ENCODE data around the gene PM20D1.
"Not testable (repeated sequence)": the region's sequence is repeated elsewhere in the genome, so short reads cannot be mapped to it uniquely, and the experiment has no call there.

The PM20D1 gene, protein sequence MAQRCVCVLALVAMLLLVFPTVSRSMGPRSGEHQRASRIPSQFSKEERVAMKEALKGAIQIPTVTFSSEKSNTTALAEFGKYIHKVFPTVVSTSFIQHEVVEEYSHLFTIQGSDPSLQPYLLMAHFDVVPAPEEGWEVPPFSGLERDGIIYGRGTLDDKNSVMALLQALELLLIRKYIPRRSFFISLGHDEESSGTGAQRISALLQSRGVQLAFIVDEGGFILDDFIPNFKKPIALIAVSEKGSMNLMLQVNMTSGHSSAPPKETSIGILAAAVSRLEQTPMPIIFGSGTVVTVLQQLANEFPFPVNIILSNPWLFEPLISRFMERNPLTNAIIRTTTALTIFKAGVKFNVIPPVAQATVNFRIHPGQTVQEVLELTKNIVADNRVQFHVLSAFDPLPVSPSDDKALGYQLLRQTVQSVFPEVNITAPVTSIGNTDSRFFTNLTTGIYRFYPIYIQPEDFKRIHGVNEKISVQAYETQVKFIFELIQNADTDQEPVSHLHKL

DNA sequence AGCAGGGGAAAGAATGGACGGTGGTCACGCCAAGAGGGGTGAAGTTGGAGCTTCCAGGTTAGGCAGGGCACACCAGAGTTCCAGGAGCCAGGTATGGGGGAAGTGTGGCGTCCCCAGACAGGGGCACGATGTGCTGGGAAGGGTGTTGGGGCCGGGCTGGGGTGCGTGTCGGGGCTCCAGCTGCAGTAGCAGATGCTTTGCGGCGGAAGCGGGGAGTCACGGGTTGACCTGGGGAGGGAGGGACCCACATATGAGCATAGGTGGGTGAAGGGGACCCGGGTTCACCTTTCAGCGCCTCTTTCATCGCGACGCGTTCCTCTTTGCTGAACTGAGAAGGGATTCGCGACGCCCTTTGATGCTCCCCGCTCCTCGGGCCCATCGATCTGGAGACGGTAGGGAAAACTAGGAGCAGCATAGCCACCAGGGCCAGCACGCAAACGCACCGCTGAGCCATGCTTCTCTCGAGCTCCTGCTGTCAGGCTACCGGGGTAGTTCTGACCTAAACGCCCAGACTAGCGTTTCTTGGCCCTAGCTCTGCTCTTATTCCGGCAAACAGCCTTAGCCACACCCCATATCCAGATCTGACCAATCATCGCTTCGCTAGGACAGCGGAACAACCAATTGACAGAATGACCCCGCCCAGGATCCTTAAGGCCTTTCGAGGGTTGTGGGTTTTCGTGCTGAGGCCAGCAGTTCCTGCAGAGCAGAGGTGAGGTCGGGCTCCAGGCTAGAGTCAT lies at the start of gene PM20D1:
Gene PM20D1, minus strand, starts transcription at position 514 of the 737 bp plus-strand sequence. Its CDS starts 60 bp downstream, at position 454.
- TF ChIP-seq ZFX (IDR thresholded peaks at IDR 0.05) = no peak
- TF ChIP-seq CTCF (conservative IDR thresholded peaks at IDR 0.05) = no peak
- H3K27ac ChIP-seq = no peak within 1 kb of the TSS

DNA sequence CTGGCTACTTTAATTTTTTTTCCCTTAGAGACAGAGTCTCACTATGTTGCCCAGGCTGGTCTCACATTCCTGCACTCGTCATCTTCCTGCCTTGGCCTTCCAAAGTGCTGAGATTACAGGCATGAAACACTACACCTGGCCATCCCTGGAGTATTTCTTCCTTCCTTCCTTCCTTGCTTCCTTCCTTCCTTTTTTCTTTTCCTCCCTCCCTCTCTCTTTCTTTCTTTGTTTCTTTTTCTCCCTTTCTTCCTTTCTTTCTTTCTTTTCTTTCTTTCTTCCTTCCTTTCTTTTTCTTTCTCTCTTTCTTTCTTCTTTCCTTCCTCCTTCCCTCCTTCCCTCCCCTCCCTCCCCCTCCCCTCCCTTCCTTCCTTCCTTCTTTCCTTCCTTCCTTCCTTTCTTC lies 46.4 kb upstream of the PM20D1 start:
- TF ChIP-seq ZFX (IDR thresholded peaks at IDR 0.05) (no peak), CTCF (conservative IDR thresholded peaks at IDR 0.05) (no peak)
- H3K27ac ChIP-seq = no peak overlapping the region

DNA sequence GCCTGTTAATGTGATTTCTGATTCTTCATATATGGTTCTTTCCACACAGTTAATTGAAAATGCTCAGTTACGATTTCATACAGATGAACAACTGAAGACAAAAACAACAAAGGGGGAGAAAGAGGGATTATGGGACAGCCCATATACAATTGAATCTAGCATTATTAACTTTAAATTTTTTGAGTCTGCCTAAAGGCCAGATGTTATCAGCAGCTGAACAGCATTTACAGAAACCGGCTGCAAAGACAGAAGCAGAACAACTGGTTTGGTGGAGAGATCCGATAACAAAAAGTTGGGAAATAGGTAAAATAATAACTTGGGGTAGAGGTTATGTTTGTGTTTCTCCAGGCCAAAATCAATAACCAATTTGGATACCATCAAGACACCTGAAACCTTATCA lies 44.2 kb upstream of the PM20D1 start:
- H3K27ac ChIP-seq = not testable (repeated sequence)

DNA sequence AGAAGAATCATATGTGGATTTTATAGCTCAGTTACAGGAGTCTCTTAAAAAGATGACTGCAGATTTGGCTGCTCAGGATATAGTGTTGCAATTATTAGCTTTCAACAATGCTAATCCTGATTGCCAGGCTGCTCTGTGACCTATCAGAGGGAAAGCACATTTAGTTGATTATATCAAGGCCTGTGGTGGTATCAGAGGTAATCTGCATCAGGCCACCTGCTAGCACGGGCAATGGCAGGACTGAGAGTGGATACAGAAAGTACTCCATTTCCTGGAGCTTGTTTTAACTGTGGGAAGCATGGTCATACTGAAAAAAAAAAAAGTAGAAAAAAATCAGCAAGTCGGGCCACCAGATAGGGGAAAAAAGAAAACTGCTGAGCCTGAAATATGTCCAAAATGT lies 42.2 kb upstream of the PM20D1 start:
- not testable (repeated sequence) for H3K27ac ChIP-seq

DNA sequence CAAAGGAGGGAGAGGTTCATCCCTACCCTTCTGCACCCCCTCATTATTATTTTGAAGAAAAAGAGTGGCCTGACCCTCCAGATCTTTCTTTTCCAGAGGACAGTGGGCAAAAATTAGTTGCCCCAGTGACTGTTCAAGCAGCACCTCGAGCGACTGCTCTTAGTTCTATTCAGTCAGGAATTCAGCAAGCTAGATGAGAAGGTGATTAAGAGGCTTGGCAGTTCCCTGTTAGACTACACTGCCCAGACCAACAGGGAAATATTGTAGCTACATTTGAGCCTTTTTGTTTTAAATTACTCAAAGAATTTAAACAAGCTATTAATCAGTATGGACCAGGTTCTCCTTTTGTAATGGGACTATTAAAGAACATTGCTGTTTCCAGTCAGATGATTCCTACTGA lies 41.5 kb upstream of the PM20D1 start:
- H3K27ac ChIP-seq = not testable (repeated sequence)

DNA sequence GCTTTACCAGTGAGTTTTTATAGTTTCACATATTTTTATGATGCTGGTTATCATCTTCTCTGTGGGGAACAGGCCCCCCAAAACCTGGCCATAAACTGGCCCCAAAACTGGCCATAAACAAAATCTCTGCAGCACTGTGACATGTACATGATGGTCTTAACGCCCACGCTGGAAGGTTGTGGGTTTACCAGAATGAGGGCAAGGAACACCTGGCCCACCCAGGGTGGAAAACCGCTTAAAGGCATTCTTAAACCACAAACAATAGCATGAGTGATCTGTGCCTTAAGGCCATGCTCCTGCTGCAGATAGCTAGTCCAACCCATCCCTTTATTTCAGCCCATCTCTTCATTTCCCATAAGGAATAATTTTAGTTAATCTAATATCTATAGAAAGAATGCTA lies 40.7 kb upstream of the PM20D1 start:
- H3K27ac ChIP-seq = not testable (repeated sequence)

DNA sequence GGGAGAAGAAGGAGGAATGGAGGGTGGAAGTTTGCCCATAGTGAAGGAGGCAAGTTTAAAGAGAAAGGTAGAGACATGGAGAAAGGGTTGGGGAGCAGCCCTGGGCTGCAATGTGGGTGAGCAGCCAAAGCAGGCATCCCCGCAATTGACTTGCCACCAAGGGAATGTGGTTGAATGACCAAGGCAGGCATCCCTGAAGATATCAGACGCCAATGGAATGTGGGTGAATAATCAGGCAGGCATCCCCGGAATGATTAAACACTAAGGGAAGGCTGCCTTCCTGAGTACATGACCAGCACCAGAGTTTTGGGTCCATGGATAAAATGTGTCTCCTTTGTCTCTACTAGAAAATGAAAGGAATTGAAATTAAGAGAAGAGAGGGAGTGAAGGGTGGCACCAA lies 39.8 kb upstream of the PM20D1 start:
- not testable (repeated sequence) for H3K27ac ChIP-seq

GRCh38 chr1:205889006-205889405 lies 39.1 kb upstream of the PM20D1 start:
- H3K27ac ChIP-seq = not testable (repeated sequence)

DNA sequence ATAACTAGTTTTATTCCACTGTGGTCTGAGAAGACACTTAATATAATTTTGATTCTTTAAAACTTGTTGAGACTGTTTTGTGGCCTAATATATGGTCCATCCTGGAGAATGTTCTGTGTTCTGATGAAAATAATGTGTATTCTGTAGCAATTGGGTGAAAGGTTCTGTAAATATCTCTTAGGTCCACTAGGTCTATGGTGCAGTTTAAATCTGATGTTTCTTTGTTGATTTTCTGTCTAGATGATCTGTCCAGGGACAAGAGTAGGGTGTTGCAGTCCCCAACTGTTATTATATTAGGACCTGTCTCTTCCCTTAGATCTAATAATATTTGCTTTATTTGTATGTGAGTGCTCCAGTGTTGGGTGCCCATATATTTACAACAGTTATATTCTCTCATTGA lies 33.9 kb upstream of the PM20D1 start:
- H3K27ac ChIP-seq = no peak overlapping the region
- TF ChIP-seq CTCF (conservative IDR thresholded peaks at IDR 0.05) (no peak), ZFX (IDR thresholded peaks at IDR 0.05) (no peak)

- TF ChIP-seq CTCF (conservative IDR thresholded peaks at IDR 0.05) = no peak
- TF ChIP-seq ZFX (IDR thresholded peaks at IDR 0.05) = no peak
- H3K27ac ChIP-seq = no peak overlapping the region
These were observed 31.0 kb upstream of the PM20D1 start for GRCh38 chr1:205880923-205881322.
